Measurements from ENCODE around the gene APOL2.
"Not testable (repeated sequence)": the region's sequence is repeated elsewhere in the genome, so short reads cannot be mapped to it uniquely, and the experiment has no call there.

Gene APOL2, protein sequence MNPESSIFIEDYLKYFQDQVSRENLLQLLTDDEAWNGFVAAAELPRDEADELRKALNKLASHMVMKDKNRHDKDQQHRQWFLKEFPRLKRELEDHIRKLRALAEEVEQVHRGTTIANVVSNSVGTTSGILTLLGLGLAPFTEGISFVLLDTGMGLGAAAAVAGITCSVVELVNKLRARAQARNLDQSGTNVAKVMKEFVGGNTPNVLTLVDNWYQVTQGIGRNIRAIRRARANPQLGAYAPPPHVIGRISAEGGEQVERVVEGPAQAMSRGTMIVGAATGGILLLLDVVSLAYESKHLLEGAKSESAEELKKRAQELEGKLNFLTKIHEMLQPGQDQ

DNA sequence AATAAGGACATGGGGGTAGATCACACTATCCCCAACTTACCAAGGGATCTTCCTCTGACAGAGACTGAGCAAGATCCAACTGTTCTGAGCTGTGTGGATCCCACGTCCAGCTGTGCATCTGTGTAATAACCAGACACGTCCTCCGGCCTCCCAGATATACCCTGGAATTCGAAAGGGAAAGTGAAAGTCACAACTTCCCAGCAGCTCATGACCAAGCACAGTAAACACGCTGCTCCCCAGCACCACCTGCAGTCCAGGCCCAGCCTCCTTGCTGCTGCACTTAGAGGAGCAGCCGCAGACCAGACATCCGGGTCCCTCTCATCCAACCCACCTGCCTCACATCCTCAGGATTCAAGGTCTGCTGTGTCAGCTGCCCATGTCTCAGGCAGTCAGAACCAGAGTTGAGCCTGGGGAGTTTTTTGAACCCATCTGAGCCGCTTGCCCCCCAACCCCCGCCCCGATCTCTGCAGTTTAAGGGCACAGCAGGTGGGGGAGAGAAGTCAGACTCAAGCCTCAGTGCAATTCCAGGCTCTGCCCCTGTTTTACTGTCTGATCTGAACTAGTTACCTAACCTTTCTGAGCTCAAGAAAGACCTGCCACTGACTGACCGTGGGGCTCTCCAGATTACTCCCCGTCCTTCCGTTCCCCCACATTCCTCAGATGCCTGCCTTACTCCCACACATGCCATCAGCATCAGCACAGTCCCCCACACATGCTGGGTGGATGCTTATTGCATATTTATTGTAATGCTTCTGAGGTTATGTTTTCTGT lies at the start of gene APOL2:
TSS of gene APOL2 (minus strand) at position 127 of the 771 bp plus-strand sequence. CDS start 6,365 bp downstream, outside the sequence.
- DNase-seq (ENCODE audit: low read depth), result peak; percentile 97

DNA sequence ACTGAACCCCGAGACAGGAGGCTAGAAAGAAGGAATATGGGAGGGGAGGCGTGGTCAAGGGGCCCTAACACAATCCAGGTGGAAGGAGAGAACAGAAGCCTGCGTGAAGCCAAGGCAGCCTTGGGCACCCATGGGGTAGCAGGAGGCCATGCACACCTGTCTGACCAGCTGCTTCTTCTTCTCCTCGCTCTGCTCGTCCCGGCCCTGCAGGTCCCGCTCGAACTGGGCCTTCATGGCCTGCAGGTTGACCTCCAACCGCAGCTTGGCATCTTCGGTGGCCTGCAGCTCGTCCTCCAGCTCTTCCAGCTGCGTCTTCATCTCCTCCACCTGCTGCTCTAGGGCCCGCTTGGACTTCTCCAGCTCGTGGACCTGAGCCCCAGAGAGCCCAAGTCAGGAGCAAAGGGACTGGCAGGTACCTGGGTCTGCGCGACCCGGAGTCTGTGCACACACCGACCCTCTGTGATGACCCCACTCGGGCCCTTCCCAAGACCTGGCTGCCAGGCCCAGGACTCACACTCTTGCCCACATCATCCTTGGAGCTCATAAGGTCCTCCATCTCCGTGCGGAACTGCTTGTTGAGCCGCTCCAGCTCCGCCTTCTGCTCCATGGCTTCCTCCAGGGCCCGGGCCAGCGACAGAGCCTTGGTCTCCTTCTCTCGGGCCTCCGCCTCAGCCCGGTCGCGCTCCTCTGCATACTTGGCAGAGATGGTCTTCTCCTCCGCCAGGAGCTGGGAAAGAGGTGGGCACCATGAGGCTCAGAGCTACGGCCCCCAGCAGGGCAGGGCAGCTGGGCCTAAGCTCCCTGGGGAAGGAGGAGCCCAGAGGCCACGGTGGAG lies 49.5 kb upstream of the APOL2 start:
- DNase-seq (ENCODE audit: low read depth), result no peak

DNA sequence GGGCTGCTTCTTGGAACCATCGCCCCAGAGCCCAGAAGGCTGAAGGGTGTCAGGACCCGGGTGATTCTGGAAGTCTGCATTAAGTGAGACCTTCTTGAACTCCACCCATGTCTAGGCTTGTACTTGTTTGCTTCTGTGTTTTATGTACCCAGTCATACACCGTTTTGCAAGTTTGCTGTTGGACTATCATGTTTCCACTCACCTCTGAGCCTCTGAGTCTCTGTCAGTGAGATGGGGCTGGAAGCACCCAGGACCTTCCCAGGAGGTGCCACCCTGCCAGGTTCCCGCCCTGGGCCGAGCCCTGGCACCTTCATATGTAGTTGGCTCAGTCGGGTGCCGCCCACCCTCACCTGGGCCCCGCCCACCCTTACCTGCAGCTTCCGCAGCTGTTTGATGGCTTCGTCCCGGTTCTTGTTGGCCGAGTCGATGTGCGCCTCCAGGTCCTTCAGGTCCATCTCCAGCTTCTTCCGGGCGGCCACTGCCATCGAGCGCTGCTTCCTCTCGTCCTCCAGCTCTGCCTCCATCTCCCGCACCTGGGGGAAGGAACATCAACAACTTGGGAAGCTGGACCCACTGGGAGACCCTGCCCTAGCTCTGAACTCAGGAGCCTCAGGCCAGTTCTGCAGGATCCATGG lies 48.7 kb upstream of the APOL2 start:
- no peak for DNase-seq (ENCODE audit: low read depth)

DNA sequence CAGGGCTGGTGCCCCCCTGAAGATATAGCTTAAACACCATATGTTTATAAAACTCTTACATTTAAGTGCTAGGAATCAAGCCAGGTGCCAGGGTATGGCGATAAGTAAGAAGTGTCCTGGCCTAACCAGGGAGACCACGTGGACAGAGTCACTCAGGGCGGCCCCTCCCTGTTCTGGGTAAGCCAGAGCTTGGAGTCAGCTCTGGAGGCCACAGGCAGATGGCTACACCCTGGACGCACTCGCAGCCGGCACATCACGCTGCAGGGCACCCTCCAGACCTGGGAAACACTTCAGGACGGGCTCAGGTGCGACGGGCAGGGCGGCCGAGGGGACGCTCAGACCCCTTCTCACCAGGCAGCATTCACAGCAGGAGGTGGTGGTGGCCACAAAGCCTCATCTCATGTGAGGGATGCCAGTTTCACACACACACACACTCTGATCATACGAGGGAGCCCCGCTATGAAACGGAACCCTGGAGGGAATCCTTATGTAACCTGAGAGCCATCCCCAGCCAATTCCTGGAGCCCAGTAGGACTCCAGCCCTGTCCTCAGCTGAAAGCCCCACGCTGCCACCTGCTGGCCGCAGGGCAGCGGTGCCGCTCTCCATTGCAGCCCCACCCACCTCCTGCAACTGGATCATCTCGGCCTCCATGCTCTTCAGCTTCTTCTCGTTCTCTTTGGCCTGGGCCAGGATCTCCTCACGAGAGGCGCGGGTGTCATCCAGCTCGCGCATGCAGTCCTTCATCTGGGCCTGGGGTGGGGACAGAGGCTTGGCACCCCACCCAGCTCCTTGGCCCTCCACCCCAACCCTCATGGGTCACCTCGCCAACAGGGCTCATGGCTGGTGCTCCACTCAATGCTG lies 47.0 kb upstream of the APOL2 start:
- DNase-seq (ENCODE audit: low read depth), result peak; percentile 75

DNA sequence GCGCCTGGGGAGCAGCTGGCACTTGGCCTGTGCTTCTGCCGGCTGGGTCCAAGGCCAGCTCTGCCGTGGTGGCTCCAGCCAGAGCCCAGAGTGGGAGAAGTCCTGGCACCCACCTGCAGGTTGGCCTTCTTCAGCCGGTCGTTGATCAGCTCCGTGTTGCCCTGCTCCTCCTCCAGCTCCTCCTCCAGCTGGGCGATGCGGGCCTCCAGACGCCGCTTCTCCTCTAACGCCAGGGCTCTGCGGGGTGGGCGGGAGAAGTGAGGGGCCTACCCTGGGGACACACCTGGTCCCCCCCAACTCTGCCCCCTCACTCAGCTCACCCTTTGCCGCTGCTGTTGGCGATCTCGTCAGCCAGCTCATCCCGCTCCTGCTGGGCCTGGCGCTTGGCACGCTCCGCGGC lies 46.2 kb upstream of the APOL2 start:
- no peak for DNase-seq (ENCODE audit: low read depth)

DNA sequence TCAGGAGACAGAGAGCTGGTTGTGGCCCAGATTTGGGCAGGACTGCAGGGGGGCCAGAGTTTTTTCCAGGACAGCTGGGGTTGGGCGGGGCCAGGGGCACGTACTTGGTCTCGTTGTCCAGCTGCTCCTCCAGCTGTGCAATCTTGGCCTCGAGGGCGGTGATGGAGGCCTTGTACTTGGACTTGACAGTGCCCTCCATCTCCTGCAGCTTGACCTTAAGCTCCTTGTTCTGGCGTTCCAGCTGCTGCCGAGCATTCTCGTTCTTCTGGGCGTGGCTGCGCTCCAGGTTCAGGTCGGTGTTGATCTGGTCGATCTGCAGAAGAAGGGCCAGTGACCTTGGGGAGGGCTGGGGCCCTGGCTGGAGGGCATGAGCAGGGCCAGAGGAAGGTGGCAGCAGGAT lies 45.7 kb upstream of the APOL2 start:
- DNase-seq (ENCODE audit: low read depth), result no peak

DNA sequence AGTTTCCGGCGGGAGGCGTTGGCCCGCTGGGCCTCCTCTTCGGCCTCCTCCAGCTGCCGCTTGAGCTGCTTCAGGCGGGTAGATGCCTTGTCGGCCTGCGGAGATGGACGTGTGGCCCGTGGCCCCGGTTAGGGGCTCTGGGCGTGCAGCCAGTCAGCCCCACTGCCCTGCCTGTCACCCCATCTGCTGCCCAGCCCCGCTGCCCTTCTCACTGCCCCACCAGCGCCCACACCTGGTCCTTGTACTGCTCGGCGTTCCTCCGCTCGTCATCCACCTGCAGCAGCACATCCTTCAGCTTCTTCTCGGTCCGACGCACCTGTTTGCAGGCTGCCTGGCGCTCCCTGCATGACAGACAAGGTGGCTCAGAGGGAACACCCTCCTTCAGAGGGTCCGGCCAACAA lies 44.8 kb upstream of the APOL2 start:
- DNase-seq (ENCODE audit: low read depth), result no peak

DNA sequence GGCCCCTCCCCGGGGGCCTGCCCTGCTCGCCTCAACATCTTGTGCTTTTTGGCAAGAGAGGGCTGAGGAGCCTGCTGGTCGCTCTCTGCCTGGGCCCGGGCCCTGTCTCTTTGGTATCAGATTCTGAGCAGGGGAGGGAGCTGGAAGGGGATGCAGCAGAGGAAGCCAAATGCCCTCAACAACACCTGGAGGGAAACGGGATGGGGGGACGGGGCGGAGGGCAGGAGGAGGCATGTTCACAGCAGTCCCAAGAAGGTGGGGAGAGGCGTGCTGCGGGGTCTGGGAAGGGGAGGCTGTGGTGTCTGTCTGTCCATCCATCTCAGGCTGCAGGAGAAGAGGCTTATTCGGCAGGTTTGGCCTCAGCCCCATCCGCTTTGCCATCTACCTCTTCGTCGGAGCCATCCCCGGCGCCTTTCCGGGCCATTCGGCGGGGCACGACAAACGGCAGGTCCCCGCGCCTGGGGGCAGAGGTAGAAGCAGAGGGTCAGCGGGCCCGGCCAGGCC lies 43.1 kb upstream of the APOL2 start:
- DNase-seq (ENCODE audit: low read depth), result no peak

DNA sequence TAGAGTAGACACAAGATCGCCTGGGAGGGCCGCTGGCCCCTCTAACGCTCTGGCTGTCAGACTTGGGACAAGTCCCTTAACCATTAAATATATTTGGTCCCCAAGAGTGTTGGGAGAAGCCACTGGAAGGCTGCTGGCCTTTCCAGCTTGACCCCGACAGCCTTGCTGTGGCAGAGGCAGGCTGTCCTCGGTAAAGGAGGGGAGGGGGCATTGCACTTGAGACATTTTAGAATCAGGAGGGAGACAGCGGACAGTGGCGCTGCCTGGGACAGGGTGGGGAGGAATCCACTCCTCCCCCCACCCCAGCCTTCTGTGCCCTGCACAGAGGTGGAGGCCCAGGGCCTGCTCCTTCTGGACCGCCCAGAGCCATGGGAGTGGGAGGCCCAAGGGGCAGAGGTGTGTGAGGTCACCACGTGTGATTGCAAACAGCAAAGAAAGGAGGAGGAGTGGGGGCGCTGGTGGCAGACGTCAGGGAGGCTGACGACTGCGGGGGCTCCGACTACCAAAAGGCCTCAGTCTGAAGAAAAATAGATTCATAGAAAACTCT lies 42.5 kb upstream of the APOL2 start:
- no peak for DNase-seq (ENCODE audit: low read depth)

DNA sequence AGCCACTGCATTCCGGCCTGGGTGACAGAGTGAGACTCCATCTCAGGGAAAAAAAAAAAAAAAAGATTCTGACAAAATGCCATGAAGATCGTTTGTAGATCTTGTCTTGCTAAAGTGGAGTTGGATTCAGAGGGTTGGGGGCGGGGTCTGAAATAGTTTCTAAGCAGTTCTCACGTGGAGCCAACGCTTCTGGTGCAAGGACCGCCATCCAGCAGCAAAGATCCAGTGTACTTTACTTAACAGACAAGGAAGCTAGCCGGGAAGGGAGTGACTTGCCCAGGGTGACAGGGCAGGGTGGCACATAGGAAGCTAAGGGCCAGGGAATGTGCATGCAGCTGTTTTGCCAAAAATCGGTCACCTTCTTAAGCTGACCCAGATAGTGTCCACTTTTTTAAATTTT lies 41.1 kb upstream of the APOL2 start:
- peak; percentile 49 for DNase-seq (ENCODE audit: low read depth)

DNA sequence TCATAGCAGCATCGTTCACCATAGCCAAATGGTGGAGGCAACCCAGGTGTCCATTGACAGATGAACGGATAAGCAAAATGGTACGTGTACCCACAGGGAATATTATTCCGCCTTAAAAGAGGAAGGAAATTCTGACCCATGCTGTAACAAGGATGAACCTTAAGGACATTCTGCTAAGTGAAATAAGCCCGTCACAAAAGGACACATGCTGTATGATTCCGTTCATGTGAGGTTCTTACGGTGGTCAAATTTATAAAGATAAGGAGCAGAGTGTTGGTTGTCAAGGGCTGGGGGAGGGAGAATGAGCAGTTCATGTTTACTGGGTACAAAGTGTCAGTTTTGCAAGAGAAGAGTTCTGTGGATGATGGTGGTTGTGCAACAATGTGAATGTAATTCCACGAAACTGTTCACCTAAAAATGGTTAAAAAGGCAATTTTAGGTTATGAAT lies 39.9 kb upstream of the APOL2 start:
- no peak for DNase-seq (ENCODE audit: low read depth)

DNA sequence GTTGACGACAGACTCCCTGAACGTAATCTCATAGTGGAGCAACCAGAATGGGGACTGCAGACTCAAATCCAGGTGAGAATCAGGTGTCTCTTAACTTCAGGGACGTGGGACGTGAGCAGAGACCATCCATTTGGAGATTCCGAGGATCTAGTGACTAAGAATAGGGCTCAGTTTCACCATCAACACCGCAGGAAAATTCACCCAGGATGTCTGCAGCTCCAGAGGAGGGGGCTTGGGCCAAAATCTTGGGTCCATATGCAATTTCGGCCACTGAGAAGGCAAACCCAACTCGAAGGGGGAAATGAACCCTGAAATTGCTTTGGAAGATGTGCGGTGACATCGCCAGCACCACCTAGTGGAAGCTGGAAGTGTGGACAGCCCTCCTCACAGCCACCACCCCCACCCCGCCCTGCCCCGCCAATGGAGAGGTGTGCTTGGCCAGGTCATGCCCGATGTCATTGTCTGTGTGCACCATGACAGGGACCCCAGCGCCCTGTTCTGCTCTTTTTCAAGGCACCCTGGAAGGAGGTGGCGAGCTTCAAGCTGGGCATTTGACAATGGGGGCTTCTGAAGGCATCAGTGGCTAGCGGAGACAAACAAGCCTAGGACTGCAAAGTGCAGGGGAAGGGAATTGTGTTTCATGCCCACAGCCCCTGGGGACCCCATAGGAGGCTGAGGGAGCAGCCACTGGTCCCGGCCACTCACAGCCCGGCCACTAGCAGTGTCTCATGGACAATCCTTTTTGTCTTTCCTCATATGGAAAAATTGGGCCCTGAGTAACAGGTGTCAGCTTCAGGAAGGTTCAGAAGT lies 38.4 kb upstream of the APOL2 start:
- DNase-seq (ENCODE audit: low read depth), result peak; percentile 73

DNA sequence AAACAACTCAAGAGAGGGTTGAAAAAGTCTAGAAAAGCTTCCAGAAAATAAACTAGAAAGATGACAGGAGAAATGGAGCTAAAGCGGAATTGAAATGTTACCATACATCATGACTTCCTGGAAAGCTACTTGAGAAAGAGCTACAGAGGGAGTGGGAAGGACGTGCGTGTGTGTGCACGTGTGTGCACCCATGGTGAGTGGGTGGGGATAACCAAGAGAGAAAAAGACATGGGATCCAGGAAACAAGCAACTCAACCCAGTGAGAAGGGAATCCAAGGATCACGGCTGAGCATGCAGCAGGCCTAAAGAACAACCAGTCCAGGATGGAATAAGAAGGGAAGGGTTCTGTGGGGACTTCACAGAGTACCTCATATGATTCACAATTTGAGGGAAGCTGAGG lies 35.2 kb upstream of the APOL2 start:
- peak; percentile 54 for DNase-seq (ENCODE audit: low read depth)

DNA sequence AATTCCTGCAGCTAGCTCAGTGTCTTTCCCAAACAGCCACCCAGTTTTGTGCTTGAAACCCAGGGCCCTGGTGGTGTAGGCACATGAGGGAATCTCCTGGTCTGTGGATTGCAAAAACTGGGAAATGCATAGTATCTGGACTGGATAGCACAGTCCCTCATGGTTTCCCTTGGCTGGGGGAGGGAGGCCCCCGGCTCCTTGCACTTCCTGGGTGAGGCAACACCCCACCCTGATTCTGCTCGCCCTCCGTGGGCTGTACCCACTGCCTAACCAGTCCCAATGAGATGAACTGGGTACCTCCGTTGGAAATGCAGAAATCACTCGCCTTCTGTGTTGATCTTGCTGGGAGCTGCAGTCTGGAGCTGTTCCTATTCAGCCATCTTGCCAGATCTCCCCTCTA lies 32.6 kb upstream of the APOL2 start:
- not testable (repeated sequence) for DNase-seq (ENCODE audit: low read depth)

DNA sequence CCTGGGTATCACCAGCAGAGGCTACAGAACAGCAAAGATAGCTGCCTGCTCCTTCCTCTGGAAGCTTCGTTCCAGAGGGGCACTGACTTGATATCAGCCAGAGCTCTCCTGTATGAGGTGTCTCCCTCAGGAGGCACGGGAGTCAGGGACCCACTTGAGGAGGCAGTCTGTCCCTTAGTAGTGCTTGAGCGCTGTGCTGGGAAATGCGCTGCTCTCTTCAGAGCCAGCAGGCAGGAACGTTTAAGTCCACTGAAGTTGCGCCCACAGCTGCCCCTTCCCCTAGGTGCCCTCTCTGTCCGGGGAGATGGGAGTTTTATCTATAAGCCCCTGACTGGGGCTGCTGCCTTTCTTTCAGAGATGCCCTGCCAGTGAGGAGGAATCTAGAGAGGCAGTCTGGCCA lies 31.9 kb upstream of the APOL2 start:
- not testable (repeated sequence) for DNase-seq (ENCODE audit: low read depth)

DNA sequence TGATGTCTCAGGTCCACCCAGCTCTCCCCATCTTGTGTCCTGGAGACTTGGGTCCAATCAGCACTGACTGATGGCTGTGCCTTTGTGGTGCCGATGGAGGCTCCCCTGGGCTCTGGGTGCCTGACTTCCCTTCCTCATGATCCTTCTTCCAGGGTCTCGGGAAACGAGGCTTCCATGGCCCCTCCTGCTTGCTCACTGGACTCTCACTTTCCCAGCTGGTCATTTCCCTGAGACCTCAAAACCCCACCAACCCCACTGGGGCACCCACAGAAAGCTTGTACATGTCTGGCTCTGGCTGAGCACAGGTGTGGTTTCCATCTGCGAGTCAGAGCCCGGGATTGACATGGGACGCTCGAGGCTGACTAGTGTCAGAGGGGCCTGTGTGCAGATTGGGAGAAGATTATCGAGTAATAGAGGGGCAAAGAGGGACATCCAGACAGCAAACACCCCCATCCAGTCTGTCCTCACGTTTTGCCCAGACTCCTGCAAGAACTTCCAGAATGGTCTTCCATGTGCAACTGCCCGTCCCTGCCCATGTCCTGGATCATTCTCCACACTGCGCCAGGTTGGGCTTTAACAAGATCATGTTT lies 28.7 kb upstream of the APOL2 start:
- peak; percentile 8 for DNase-seq (ENCODE audit: low read depth)

DNA sequence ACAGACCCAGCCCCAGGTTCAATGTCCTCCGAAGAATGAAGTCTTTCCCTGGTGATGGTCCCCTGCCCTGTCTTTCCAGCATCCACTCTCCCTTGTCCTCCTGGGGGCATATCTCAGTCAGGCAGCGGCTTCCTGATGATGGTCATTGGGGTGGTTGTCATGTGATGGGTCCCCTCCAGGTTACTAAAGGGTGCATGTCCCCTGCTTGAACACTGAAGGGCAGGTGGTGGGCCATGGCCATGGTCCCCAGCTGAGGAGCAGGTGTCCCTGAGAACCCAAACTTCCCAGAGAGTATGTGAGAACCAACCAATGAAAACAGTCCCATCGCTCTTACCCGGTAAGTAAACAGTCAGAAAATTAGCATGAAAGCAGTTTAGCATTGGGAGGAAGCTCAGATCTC lies 27.7 kb upstream of the APOL2 start:
- peak; percentile 16 for DNase-seq (ENCODE audit: low read depth)

DNA sequence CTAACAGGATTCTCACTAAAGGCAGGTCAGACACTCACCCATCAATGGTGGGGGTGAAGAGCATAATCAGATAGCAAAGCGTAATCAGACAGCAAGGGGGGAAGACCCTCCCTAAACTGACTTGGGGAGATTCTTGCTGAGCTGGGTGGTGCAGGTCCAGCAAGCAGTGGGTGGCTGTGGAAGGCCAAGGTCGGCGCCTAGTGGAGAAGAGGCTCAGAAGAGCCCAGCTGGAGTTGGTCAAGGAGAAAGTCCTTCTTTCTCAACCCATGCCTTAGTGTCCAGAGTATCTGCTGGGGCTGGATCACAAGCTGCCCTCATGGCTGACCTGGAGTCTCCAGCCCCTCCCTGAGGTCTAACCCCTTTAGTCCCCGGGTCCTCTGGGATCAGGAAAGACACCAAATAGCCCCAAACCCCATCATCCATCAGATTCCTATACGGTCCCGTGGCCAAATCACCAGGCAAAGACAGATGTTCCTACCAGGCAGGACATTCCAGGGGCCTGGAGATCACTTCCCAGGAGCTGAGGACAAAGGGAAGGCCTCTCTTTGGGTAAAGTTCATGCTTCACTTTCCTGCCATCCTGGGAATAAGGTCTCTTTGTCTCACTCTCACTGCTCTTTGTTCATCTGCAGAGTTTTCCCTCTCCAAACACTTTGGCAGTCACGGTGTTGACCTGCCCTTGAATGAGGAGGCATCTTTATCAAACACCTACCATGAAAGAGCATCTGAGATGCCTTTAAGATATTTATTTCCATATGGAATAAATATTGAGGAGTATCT lies 24.7 kb upstream of the APOL2 start:
- DNase-seq (ENCODE audit: low read depth), result peak; percentile 11
